Breast epithelium (tissue), 3 donors: ENCODE data around the gene CLTCL1.

Experiments used
- POLR2A ChIP-seq: fragments of 450-650 bp; IDR thresholded peaks from one replicate; pipeline ENCODE4 v1.6.1; 2016; ENCODE audit warnings: antibody characterized with exemption, mild to moderate bottlenecking, moderate library complexity
- POLR2AphosphoS5 ChIP-seq, 3 donors: sonication (generic); formaldehyde crosslinking; IDR thresholded peaks; one replicate each; pipeline ENCODE4 v1.6.1; 2017; ENCODE audit warnings: antibody characterized with exemption in 3 of 3

DNA sequence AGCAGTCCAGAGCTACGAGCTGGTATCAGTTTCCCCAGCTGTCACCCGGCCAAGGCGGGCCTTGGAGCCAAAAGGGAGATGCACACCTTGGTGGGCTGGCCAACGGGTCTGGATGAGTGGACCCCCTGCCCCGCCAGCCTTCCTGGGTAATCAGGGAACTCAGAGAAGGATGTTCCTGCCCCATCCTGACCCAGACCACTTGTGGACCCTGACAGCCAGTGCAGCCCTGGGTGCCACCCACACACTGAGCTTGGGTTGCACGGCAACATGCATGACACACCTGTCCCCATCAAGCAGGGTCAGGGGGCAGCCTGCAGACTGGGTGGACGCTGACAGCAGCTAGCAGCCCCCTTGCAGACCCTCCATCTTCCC is 121.6 kb downstream of the CLTCL1 start:
- TF ChIP-seq POLR2AphosphoS5 (IDR thresholded peaks at IDR 0.05) (no peak), POLR2A (no peak)
